ENCODE results near the gene NDUFC2.
"Not testable (repeated sequence)": the region's sequence is repeated elsewhere in the genome, so short reads cannot be mapped to it uniquely, and the experiment has no call there.

The NDUFC2 gene

DNA sequence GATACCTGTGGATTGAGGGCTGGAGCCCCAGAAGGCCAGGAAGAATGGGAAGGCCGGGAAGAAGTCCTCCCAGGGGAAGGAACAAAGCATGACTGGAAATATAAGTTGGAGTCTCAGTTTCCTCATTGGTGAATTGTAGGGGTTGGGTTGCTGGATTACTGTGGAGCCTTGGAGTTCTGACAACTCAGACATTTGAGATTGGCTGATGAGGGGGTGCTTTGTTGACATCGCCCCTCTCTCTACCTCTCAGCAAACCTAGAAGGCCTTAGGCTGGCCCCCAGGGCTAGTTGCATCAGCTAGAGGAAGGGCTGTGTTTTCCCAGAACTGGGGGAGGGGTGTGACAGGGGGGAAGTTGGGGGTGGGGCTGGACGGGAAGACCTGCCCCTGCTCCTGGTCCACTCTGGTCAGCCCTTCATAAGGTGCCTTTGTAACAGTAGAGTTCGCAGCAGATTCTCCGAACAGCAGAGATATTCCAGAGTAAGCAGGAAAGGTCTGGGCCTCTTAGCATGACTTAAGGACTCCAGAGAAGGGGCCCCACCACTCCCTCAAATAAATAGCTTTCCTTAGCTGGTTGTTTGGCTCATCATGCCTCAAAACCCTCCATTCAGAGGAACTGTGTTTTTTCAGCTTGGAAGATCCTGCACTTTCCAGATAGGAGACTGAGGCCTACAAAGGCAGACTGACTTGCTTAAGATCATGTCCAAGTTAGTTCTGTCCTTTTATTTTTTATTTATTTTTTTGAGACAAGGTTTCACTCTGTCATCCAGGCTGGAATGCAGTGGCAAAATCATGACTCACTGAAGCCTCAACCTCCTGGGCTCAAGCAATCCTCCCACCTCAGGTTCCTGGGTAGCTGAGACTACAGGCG lies 28.5 kb downstream of the NDUFC2 start:
- DNase-seq, result no peak

- DNase-seq, result no peak
These were observed 30.3 kb downstream of the NDUFC2 start for GRCh38 chr11:78049348-78049747.

GRCh38 chr11:78048561-78048960 lies 31.1 kb downstream of the NDUFC2 start:
- DNase-seq, result no peak

GRCh38 chr11:78046486-78046854 lies 33.2 kb downstream of the NDUFC2 start:
- no peak for DNase-seq

- DNase-seq, result peak; percentile 40 to 82 (median 57)
These were observed 33.7 kb downstream of the NDUFC2 start for GRCh38 chr11:78045851-78046485.

- no peak for DNase-seq
These were observed 35.0 kb downstream of the NDUFC2 start for GRCh38 chr11:78044706-78045105.

DNA sequence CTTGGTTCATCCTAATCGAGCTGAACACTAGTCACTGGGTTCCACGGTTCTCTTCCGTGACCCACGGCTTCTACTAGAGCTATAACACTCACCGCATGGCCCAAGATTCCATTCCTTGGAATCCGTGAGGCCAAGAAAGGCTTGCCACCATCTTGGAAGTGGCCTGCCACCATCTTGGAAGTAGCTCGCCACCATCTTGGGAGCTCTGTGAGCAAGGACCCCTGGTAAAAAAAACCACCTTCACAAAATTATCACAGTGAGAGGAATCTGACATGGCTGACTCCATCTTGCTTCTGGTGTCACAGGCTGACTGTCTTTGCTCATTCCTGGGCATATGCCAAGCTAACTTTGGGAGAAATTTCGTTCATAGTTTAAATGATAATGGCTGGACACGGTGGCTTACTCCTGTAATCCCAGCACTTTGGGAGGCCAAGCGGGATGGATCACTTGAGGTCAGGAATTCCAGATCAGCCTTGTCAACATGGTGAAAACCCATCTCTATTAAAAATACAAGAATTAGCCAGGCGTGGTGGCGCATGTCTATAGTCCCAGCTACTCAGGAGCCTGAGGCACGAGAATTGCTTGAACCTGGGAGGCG lies 37.7 kb downstream of the NDUFC2 start:
- DNase-seq, result no peak

- DNase-seq, result not testable (repeated sequence)
These were observed 38.3 kb downstream of the NDUFC2 start for GRCh38 chr11:78041380-78041719.

DNA sequence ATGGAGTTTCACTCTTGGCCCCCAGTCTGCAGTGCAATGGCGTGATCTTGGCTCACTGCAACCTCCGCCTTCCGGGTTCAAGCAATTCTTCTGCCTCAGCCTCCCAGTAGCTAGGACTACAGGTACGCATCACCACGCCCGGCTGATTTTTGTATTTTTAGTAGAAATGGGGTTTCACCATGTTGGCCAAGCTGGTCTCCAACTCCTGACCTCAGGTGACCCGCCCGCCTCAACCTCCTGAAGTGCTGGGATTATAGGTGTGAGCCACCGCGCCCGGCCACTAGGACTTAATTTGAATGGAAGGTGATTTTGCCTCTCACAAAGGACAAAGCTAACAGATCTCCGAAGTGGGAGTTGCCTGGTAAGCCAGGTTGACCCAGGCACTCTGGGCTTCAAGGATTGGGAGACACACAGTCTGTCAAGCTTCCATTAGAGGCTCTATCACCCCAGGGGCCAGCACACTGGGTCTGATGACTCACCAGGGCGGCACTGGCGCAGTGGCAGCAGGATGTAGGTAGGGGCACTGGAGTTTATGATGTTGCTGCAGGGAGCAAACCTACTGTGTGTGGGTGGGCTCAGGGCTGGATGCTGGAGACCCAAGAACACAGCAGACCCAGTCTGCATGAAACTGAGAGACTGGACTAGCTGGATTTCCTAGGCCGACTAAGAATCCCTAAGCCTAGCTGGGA lies 38.8 kb downstream of the NDUFC2 start:
- no peak for DNase-seq

GRCh38 chr11:78039919-78040671 lies 39.6 kb downstream of the NDUFC2 start:
- no peak for DNase-seq

DNA sequence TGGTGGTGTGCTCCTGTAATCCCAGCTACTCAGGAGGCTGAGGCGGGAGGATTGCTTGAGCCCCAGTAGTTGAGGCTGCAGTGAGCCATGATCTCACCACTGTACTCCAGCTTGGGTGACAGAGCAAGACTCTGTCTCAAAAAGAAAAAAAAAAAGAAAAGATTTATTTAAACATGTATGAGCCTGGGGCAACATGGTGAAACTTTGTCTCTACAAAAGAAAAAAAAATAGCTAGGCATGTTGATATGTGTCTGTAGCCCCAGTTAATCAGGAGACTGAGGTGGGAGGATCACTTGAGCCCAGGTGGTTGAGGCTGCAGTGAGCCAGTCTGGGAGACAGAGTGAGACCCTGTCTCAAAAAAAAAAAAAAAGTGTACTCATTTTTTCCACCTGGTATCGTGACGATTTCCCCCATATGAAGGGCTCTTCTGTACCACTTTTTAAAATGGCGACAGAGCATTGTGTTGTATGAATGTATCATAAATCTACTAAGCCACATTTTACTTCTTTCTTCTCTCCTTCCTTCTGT lies 40.2 kb downstream of the NDUFC2 start:
- no peak for DNase-seq

- DNase-seq, result no peak
These were observed 40.9 kb downstream of the NDUFC2 start for GRCh38 chr11:78038697-78039313.

DNA sequence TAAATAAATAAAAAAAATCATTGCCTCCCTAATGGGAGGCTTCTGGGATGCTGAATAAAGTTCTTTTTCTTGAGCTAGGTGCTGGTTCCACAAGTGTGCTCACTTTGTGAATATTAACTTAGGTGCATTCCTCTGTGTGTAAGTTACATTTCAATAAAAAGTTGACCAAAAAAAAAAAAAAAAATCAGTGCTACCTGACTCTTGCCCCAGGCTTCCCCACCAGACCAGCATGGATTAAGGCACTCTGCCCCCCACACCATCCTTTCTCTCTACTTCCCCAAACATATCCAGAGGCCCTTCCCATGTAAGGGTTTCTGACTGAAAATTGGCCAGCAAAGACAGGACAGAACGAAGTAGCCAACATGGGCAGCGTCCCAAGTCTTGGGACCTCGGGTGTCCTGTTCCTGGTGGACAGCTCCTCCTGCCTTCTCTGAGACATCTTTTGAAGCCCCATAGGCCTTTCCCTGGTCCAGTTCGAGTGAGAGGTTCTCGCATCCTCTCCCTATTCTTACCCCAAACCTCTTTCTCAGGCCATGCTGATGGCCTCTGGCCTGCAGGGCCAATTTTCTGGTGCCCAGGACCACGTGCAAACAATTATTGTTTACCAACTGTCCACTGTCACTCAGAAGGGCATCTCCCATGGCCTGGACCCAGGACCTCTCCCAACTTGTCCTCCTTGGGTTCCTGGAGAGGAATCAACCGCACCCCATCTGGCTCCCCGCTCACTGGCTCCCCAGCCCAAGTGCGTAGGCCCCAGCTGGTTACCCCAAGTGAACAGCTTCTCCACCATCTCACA lies 41.6 kb downstream of the NDUFC2 start:
- no peak for DNase-seq

DNA sequence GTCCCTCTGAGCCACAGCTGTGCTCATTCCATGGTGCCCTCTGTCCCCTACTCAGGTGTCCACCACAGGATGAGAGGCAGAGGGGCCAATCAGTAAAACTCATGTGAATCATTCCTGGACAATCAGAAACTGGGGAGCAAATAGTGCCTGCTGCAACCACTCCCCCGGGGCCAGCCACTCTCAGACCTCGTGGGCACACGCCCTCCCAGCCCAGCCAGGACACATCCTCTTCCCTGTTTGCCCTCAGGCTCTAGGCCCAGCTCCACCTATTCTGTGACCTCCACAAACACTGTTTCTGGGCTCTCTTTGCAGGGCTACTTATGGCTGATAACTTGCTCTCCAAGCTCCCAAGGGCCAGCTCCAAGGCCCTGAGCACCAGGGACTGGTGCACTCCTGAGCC lies 42.6 kb downstream of the NDUFC2 start:
- DNase-seq, result no peak

DNA sequence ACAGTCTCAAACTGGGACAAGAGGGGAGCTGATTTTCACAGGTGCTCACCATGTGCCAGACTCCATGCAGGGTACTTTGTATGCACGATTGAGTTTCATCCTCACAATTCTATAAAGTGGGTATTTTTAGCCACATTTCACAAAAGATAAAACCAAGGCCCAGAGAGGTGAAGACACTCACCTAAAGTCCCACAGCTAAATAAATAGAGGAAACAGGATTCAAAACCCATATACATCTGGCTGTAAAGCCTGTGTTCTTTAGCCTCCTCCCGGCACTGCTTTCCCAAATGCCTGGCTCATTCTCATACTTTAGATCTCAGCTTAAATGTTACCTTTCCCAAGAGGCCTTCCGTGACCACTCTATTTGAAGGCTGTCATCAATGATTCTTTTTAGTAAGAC lies 43.3 kb downstream of the NDUFC2 start:
- DNase-seq, result no peak

DNA sequence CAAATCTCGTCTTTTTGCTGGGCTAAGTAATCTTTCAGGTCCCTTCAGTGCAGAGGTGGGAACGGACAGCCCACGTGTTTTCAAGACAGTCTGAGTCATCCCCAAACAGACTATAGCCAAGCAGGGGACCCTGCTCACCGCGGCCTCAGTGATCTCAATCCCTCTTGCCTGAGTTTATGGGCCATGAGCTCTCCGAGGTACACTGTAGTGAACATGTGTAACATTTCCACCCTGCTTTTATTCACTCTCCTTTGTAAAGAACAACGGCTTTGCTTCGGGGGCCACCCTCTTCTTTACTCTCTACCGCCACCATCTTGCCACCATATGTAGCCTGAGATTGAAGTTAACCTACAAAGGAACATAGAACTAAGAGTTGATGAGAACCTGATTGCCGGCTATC lies 45.0 kb downstream of the NDUFC2 start:
- no peak for DNase-seq

GRCh38 chr11:78033040-78033439 lies 46.6 kb downstream of the NDUFC2 start:
- no peak for DNase-seq

GRCh38 chr11:78032090-78032489 lies 47.6 kb downstream of the NDUFC2 start:
- no peak for DNase-seq

- no peak for DNase-seq
These were observed 48.0 kb downstream of the NDUFC2 start for GRCh38 chr11:78031629-78032028.

DNA sequence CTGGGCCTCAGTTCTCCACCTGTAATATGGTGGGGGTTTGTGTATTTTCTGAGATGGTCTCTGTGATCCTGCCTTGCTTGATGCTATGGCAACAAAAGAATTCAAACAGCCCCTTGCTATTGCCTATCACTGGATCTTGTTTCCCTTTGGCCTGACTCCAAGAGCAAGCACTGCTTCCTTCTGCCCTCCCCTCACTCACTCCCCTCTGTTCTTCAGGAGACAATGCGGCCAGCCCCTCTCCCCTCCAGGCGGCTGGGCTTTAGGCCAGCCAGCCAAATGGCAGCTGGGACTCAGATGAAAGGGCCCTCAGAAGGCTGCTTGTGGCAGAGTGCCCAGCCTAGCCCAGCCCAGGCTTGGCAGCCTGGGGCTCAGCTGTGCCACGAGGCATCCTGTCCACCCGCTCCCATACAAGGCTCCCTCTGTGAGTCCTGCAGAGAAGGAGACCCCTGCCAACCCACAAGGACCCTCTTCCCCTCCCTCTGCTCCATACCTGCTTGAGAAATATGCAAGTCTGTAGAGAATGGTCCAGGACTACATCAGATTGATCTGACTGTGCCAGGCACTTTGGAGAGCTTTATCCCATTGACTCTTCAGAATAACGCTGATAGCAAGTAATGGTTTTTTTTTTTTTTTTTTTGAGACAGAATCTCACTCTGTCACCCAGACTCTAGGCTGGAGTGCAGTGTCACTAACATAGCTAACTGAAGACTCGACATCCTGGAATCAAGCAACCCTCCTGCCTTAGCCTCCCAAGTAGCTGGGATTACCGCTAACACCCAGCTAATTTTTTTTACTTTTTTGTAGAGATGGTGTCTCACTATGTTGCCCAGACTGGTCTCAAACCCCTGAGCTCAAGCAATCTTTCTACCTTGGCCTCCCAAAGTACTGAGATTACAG lies 49.0 kb downstream of the NDUFC2 start:
- no peak for DNase-seq

All from activated naive CD4-positive, alpha-beta T cell (primary cell).